ENCODE data around the gene TUBG2. TPM values are rescaled to one million over a fixed set of nuclear protein-coding genes. Genes with fewer than 3 reads are reported as not detected.

TUBG2 gene
- total and polyA plus RNA-seq, 5 donors from 2014 or later, result 2.8 to 13.7 (median 3.9) TPM

Other genes with a start within 250 kb of the TUBG2 start
- 1.1 TPM for gene CAVIN1, start 236.0 kb upstream of the TUBG2 start, total RNA-seq
- gene CAVIN1, start 236.0 kb upstream of the TUBG2 start, polyA plus RNA-seq, result under 1 TPM; 0.03 to 0.31 (median 0.14) TPM
- 28.1 TPM for gene ATP6V0A1, start 200.4 kb upstream of the TUBG2 start, total RNA-seq
- 10 to 100 TPM; 13.8 to 16.4 (median 15.2) TPM for gene ATP6V0A1, start 200.4 kb upstream of the TUBG2 start, polyA plus RNA-seq
- 11.8 TPM for gene NAGLU, start 123.0 kb upstream of the TUBG2 start, total RNA-seq
- 10 to 100 TPM in 3 of 4 donors, 1 to 10 TPM in 1; 9.2 to 17.2 (median 12.0) TPM for gene NAGLU, start 123.0 kb upstream of the TUBG2 start, polyA plus RNA-seq
- 0.91 TPM for gene HSD17B1, start 106.4 kb upstream of the TUBG2 start, total RNA-seq
- under 1 TPM; 0.30 to 0.64 (median 0.61) TPM for gene HSD17B1, start 106.4 kb upstream of the TUBG2 start, polyA plus RNA-seq
- gene COASY, start 97.1 kb upstream of the TUBG2 start, total RNA-seq, result 45.0 TPM
- 10 to 100 TPM; 41.6 to 56.1 (median 51.8) TPM for gene COASY, start 97.1 kb upstream of the TUBG2 start, polyA plus RNA-seq
- 40.8 TPM for gene MLX, start 92.2 kb upstream of the TUBG2 start, total RNA-seq
- 10 to 100 TPM; 44.0 to 55.4 (median 49.5) TPM for gene MLX, start 92.2 kb upstream of the TUBG2 start, polyA plus RNA-seq
- 2.5 TPM for gene PSMC3IP, start 81.6 kb upstream of the TUBG2 start, total RNA-seq
- gene PSMC3IP, start 81.6 kb upstream of the TUBG2 start, polyA plus RNA-seq, result under 1 TPM in 3 of 4 donors, not detected in 1; 0.25 to 0.71 (median 0.39) TPM
- 116 TPM for gene RETREG3, start 49.9 kb upstream of the TUBG2 start, total RNA-seq
- gene RETREG3, start 49.9 kb upstream of the TUBG2 start, polyA plus RNA-seq, result 100 to 1,000 TPM; 201 to 243 (median 218) TPM
- 8.2 TPM for gene TUBG1, start 49.6 kb upstream of the TUBG2 start, total RNA-seq
- 10 to 100 TPM in 2 of 4 donors, 1 to 10 TPM in 2; 7.2 to 13.5 (median 10.1) TPM for gene TUBG1, start 49.6 kb upstream of the TUBG2 start, polyA plus RNA-seq
- gene PLEKHH3, start 17.7 kb downstream of the TUBG2 start, total RNA-seq, result 4.8 TPM
- 1 to 10 TPM in 1 of 4 donors, under 1 TPM in 3; 0.38 to 1.1 (median 0.66) TPM for gene PLEKHH3, start 17.7 kb downstream of the TUBG2 start, polyA plus RNA-seq
- gene CCR10, start 22.6 kb downstream of the TUBG2 start, total RNA-seq, result 20.6 TPM
- gene CCR10, start 22.6 kb downstream of the TUBG2 start, polyA plus RNA-seq, result 100 to 1,000 TPM in 1 of 4 donors, 10 to 100 TPM in 3; 45.2 to 133 (median 63.9) TPM
- gene CNTNAP1, start 23.2 kb downstream of the TUBG2 start, total RNA-seq, result 54.9 TPM
- 1 to 10 TPM in 3 of 4 donors, under 1 TPM in 1; 0.94 to 1.7 (median 1.4) TPM for gene CNTNAP1, start 23.2 kb downstream of the TUBG2 start, polyA plus RNA-seq
- gene EZH1, start 85.8 kb downstream of the TUBG2 start, total RNA-seq, result 123 TPM
- gene EZH1, start 85.8 kb downstream of the TUBG2 start, polyA plus RNA-seq, result 10 to 100 TPM; 38.7 to 57.9 (median 49.5) TPM
- not detected for gene RAMP2, start 101.9 kb downstream of the TUBG2 start, total RNA-seq
- gene RAMP2, start 101.9 kb downstream of the TUBG2 start, polyA plus RNA-seq, result not detected
- 29.4 TPM for gene VPS25, start 114.2 kb downstream of the TUBG2 start, total RNA-seq
- gene VPS25, start 114.2 kb downstream of the TUBG2 start, polyA plus RNA-seq, result 10 to 100 TPM; 62.8 to 73.3 (median 71.4) TPM
- gene WNK4, start 121.3 kb downstream of the TUBG2 start, total RNA-seq, result not detected
- gene WNK4, start 121.3 kb downstream of the TUBG2 start, polyA plus RNA-seq, result under 1 TPM in 1 of 4 donors, not detected in 3; 0.09 TPM
- gene COA3, start 139.4 kb downstream of the TUBG2 start, total RNA-seq, result 12.8 TPM
- gene COA3, start 139.4 kb downstream of the TUBG2 start, polyA plus RNA-seq, result 100 to 1,000 TPM; 147 to 162 (median 156) TPM
- not detected for gene CNTD1, start 139.6 kb downstream of the TUBG2 start, total RNA-seq
- under 1 TPM; 0.15 to 0.42 (median 0.28) TPM for gene CNTD1, start 139.6 kb downstream of the TUBG2 start, polyA plus RNA-seq
- gene BECN1, start 165.0 kb downstream of the TUBG2 start, total RNA-seq, result 153 TPM
- 100 to 1,000 TPM; 138 to 180 (median 160) TPM for gene BECN1, start 165.0 kb downstream of the TUBG2 start, polyA plus RNA-seq
- gene PSME3, start 174.1 kb downstream of the TUBG2 start, total RNA-seq, result 66.7 TPM
- gene PSME3, start 174.1 kb downstream of the TUBG2 start, polyA plus RNA-seq, result 100 to 1,000 TPM; 114 to 129 (median 127) TPM
- gene AOC2, start 185.3 kb downstream of the TUBG2 start, total RNA-seq, result 2.3 TPM
- gene AOC2, start 185.3 kb downstream of the TUBG2 start, polyA plus RNA-seq, result under 1 TPM in 1 of 4 donors, not detected in 3; 0.17 TPM
- 0.49 TPM for gene AOC3, start 191.9 kb downstream of the TUBG2 start, total RNA-seq
- not detected for gene AOC3, start 191.9 kb downstream of the TUBG2 start, polyA plus RNA-seq
- not detected for gene G6PC1, start 241.5 kb downstream of the TUBG2 start, total RNA-seq
- not detected for gene G6PC1, start 241.5 kb downstream of the TUBG2 start, polyA plus RNA-seq

Measured in CD4-positive, CD25-positive, alpha-beta regulatory T cell (primary cell).